RPMI8226 (cell line): Measurements from ENCODE around the gene SHROOM2.
A peak's percentile ranks its signal among the peaks of the same experiment; 100 is the strongest.
"Not testable (repeated sequence)": the region's sequence is repeated elsewhere in the genome, so short reads cannot be mapped to it uniquely, and the experiment has no call there.

Source experiments
- DNase-seq: peaks from one replicate; pipeline ENCODE4 v3.0.0-alpha.2; 2015

SHROOM2 gene

GRCh38 chrX:9785944-9786797, at the start of gene SHROOM2:
Gene SHROOM2 (plus strand): TSS chrX:9786429. CDS start chrX:9786546, 117 bp downstream.
- no peak for DNase-seq

GRCh38 chrX:9737363-9737762, 48.9 kb upstream of the SHROOM2 start:
- DNase-seq = no peak

GRCh38 chrX:9738151-9738550, 48.1 kb upstream of the SHROOM2 start:
- DNase-seq = no peak

- no peak for DNase-seq
These were observed 47.1 kb upstream of the SHROOM2 start for GRCh38 chrX:9739130-9739529.

GRCh38 chrX:9745417-9746115, 40.7 kb upstream of the SHROOM2 start:
- no peak for DNase-seq

- no peak for DNase-seq
These were observed 39.9 kb upstream of the SHROOM2 start for GRCh38 chrX:9746148-9746888.

GRCh38 chrX:9747644-9748043, 38.6 kb upstream of the SHROOM2 start:
- no peak for DNase-seq

- DNase-seq = no peak
These were observed 37.0 kb upstream of the SHROOM2 start for GRCh38 chrX:9749146-9749692.

- no peak for DNase-seq
These were observed 28.9 kb upstream of the SHROOM2 start for GRCh38 chrX:9757366-9757765.

GRCh38 chrX:9758021-9758638, 28.1 kb upstream of the SHROOM2 start:
- no peak for DNase-seq

- no peak for DNase-seq
These were observed 26.9 kb upstream of the SHROOM2 start for GRCh38 chrX:9759337-9759736.

GRCh38 chrX:9765072-9765736, 21.0 kb upstream of the SHROOM2 start:
- no peak for DNase-seq

GRCh38 chrX:9765737-9766097, 20.5 kb upstream of the SHROOM2 start, which contains the start of gene GPR143:
Gene GPR143 (minus strand): TSS chrX:9765847. CDS start chrX:9765817, 30 bp downstream.
- DNase-seq = no peak

GRCh38 chrX:9767375-9767774, 18.9 kb upstream of the SHROOM2 start:
- DNase-seq = no peak

- not testable (repeated sequence) for DNase-seq
These were observed 17.8 kb upstream of the SHROOM2 start for GRCh38 chrX:9768321-9768839.

GRCh38 chrX:9770319-9770718, 15.9 kb upstream of the SHROOM2 start:
- DNase-seq = no peak

- DNase-seq = no peak
These were observed 13.3 kb upstream of the SHROOM2 start for GRCh38 chrX:9772943-9773342.

GRCh38 chrX:9775930-9776329, 10.3 kb upstream of the SHROOM2 start:
- peak; percentile 23 for DNase-seq

GRCh38 chrX:9781941-9782340, 4.3 kb upstream of the SHROOM2 start:
- DNase-seq = no peak

GRCh38 chrX:9784332-9784731, 1.9 kb upstream of the SHROOM2 start:
- DNase-seq = no peak

GRCh38 chrX:9785254-9785943, 830 bp upstream of the SHROOM2 start:
- DNase-seq = no peak
